Loucy (cell line): ENCODE results near the gene CD2AP.

Experiments used
- H2AFZ ChIP-seq: fragments of 200-600 bp; sonication (generic); 2 replicates; pipeline ENCODE4 v1.6.0; 2016; ENCODE audit warnings: antibody characterized with exemption, mild to moderate bottlenecking, low read length, moderate library complexity
- H3F3A ChIP-seq: fragments of 200-600 bp; 2 replicates; pipeline ENCODE4 v1.6.0; 2016; ENCODE audit warnings: antibody characterized with exemption, low read depth, mild to moderate bottlenecking
- H3K27me3 ChIP-seq: fragments of 200-600 bp; sonication (generic); 2 replicates; pipeline ENCODE4 v1.6.1; 2014; ENCODE audit warnings: low read length, mild to moderate bottlenecking; ENCODE audit not compliant: insufficient read depth, poor library complexity, severe bottlenecking
- H3K36me3 ChIP-seq: fragments of 200-600 bp; sonication (generic); 2 replicates; pipeline ENCODE4 v1.6.1; 2016; ENCODE audit warnings: low read length; ENCODE audit not compliant: insufficient read depth
- H3K4me1 ChIP-seq: fragments of 200-600 bp; sonication (generic); 2 replicates; pipeline ENCODE4 v1.5.1; 2014; ENCODE audit warnings: low read length, mild to moderate bottlenecking; ENCODE audit not compliant: insufficient read depth, poor library complexity, severe bottlenecking
- H3K4me2 ChIP-seq: fragments of 200-600 bp; sonication (generic); 2 replicates; pipeline ENCODE4 v1.6.0; 2014; ENCODE audit warnings: antibody characterized with exemption, low read length, low read depth, mild to moderate bottlenecking; ENCODE audit not compliant: poor library complexity, severe bottlenecking
- H3K4me3 ChIP-seq: fragments of 200-600 bp; sonication (generic); 2 replicates; pipeline ENCODE4 v1.5.1; 2014; ENCODE audit warnings: low read length, mild to moderate bottlenecking, mixed read lengths; ENCODE audit not compliant: poor library complexity, severe bottlenecking
- H3K79me2 ChIP-seq: fragments of 200-600 bp; sonication (generic); 2 replicates; pipeline ENCODE4 v1.6.1; 2014; ENCODE audit warnings: low read length; ENCODE audit not compliant: insufficient read depth
- H3K9ac ChIP-seq: fragments of 200-600 bp; sonication (generic); 2 replicates; pipeline ENCODE4 v1.6.0; 2014; ENCODE audit warnings: mild to moderate bottlenecking, low read depth, low read length, moderate library complexity; ENCODE audit not compliant: poor library complexity, severe bottlenecking
- H3K9me2 ChIP-seq: fragments of 200-600 bp; sonication (generic); replicated peaks from 2 replicates; pipeline ENCODE4 v1.6.1; 2016; ENCODE audit warnings: low read depth, low read length, mixed read lengths
- H3K9me3 ChIP-seq: fragments of 200-600 bp; sonication (generic); 2 replicates; pipeline ENCODE4 v1.6.1; 2014; ENCODE audit warnings: mild to moderate bottlenecking, antibody characterized with exemption, low read length, low read depth; ENCODE audit not compliant: insufficient read depth
- H4K20me1 ChIP-seq: fragments of 200-600 bp; sonication (generic); 2 replicates; pipeline ENCODE4 v1.6.0; 2014; ENCODE audit warnings: antibody characterized with exemption, low read length, mild to moderate bottlenecking; ENCODE audit not compliant: insufficient read depth, poor library complexity, severe bottlenecking
- EZH2phosphoT487 ChIP-seq: fragments of 200-600 bp; IDR thresholded peaks from 2 replicates; pipeline ENCODE4 v1.6.1; 2018; ENCODE audit warnings: antibody characterized with exemption, mild to moderate bottlenecking, moderate library complexity, borderline replicate concordance
- TF ChIP-seq, protein P1 (sequence below): fragments of 200-600 bp; sonication (generic); conservative IDR thresholded peaks from 2 replicates; pipeline ENCODE4 v1.5.1; 2014; ENCODE audit warnings: mild to moderate bottlenecking, antibody characterized with exemption, low read length

The CD2AP gene, protein sequence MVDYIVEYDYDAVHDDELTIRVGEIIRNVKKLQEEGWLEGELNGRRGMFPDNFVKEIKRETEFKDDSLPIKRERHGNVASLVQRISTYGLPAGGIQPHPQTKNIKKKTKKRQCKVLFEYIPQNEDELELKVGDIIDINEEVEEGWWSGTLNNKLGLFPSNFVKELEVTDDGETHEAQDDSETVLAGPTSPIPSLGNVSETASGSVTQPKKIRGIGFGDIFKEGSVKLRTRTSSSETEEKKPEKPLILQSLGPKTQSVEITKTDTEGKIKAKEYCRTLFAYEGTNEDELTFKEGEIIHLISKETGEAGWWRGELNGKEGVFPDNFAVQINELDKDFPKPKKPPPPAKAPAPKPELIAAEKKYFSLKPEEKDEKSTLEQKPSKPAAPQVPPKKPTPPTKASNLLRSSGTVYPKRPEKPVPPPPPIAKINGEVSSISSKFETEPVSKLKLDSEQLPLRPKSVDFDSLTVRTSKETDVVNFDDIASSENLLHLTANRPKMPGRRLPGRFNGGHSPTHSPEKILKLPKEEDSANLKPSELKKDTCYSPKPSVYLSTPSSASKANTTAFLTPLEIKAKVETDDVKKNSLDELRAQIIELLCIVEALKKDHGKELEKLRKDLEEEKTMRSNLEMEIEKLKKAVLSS

DNA sequence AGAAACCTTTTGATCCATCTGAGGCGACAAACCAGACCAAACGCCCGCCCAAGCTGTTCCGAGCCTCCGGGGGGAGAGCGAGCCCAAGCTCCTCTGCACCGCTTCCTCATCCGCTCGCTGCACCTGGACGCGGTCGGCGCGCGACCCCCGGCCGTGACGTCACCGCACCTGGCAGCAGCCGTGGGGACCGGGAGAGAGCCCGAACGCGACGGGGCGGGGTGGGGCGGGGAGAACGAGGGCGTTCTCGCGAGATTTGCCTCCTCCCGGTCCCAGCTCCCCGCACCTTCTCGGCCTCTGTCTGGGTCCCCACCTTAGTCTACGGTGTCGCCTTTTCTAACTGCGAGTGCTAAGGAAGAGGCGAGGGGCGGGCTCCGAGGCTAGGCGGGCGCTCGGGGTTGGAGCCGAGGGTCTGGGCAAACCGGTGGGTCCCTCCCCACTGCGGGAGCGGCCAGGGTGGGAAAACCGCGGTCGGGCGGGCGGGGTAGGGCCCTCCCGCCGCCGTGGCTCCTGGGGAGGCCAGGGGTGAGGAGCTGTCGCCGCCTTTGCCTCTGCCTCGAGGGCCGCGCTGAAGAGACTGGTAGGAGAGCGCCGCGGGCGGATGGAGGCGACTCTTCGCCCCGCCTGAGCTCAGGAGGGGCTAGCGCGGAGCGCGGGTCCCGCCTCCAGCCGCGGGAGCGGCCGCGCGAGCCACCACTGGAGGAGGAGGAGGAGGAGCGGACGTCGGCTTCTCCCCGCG, at the start of gene CD2AP:
Gene CD2AP (plus strand): TSS at position 293 of the 736 bp plus-strand sequence. CDS start 456 bp downstream, outside the sequence.
- Histone ChIP-seq H3K9me3 (no peaks in the 10 kb centered on the region), H3K4me1 (peaks cover 40% of the 10 kb centered on the region), H3K9ac (peak within 1 kb of the TSS; percentile 91), H3K4me3 (peak within 1 kb of the TSS; percentile 90), H3K9me2 (no peaks in the 10 kb centered on the region), H4K20me1 (peaks cover 38% of the 10 kb centered on the region), H3F3A (peaks cover 3% of the 10 kb centered on the region; the same call in 1 of the 2 replicates), H3K79me2 (peaks cover 45% of the 10 kb centered on the region), H2AFZ (peak within 1 kb of the TSS; percentile 92), H3K4me2 (peak within 1 kb of the TSS; percentile 92), H3K36me3 (no peaks in the 10 kb centered on the region), H3K27me3 (no peaks in the 10 kb centered on the region)
- TF ChIP-seq, protein P1, sequence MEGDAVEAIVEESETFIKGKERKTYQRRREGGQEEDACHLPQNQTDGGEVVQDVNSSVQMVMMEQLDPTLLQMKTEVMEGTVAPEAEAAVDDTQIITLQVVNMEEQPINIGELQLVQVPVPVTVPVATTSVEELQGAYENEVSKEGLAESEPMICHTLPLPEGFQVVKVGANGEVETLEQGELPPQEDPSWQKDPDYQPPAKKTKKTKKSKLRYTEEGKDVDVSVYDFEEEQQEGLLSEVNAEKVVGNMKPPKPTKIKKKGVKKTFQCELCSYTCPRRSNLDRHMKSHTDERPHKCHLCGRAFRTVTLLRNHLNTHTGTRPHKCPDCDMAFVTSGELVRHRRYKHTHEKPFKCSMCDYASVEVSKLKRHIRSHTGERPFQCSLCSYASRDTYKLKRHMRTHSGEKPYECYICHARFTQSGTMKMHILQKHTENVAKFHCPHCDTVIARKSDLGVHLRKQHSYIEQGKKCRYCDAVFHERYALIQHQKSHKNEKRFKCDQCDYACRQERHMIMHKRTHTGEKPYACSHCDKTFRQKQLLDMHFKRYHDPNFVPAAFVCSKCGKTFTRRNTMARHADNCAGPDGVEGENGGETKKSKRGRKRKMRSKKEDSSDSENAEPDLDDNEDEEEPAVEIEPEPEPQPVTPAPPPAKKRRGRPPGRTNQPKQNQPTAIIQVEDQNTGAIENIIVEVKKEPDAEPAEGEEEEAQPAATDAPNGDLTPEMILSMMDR = peak; percentile 14; the same call in 1 of the 2 replicates
- no peak for TF ChIP-seq EZH2phosphoT487

DNA sequence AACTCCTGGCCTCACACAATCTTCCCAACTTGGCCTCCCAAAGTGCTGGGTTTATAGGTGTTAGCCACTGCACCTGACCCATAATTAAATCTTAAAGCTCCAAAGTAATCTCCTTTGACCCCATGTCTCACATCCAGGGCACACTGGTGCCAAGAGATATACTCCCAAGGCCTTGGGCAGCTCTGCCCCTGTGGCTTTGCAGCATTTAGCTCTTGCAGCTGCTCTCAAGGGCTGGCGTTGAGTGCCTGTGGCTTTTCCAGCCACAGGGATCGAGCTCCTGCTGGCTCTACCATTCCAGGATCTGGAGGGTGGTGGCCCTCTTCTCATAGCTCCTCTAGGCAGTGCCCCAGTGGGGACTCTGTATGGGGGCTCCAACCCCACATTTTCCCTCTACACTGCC, 49.3 kb upstream of the CD2AP start:
- Histone ChIP-seq H3K4me1 (no peaks in the 10 kb centered on the region), H4K20me1 (no peaks in the 10 kb centered on the region), H3K4me2 (no peak overlapping the region), H3K9ac (no peak overlapping the region), H3F3A (no peaks in the 10 kb centered on the region), H3K9me2 (no peaks in the 10 kb centered on the region), H2AFZ (no peak overlapping the region), H3K27me3 (no peaks in the 10 kb centered on the region), H3K79me2 (no peaks in the 10 kb centered on the region), H3K36me3 (no peaks in the 10 kb centered on the region), H3K9me3 (no peaks in the 10 kb centered on the region), H3K4me3 (no peak overlapping the region)
- TF ChIP-seq, protein P1 = no peak
- no peak for TF ChIP-seq EZH2phosphoT487

DNA sequence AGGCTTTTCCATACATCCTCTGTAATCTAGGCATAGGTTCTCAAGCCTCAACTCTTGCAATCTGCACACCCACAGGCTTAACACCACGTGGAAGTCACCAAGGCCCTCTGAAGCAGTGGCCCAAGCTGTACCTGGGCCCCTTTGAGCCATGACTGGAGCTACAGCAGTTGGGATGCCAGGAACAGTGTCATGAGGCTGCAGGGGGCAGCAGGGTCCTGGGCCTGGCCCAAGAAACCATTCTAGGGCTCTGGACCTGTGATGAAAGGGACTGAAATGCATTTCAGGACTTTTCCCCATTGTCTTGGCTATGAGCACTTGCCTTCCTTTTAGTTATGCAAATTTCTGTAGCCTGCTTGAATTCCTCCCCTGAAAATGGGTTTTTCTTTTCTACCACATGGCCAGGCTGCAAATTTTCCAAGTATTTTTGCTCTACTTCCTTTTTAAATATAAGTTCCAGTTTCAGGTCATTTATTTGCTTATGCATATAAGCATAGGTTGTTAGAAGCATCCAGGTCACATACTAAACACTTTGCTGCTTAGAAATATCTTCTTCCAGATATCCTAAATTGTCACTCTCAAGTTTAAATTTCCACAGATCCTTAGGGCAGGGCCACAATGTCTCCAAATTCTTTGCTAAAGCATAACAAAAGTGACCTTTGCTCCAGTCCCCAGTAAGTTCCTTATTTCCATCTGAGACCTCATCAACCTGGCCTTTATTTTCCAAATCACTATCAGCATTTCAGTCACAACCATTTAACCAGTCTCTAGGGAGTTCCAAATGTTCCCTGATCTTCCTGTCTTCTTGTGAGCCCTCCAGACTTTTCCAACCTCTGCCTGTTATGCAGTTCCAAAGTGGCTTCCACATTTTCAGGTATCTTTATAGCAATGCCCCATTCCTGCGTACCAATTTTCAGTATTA, 48.6 kb upstream of the CD2AP start:
- H2AFZ ChIP-seq = no peak overlapping the region
- no peaks in the 10 kb centered on the region for H3F3A ChIP-seq
- no peaks in the 10 kb centered on the region for H3K9me2 ChIP-seq
- no peak overlapping the region for H3K4me2 ChIP-seq
- H3K79me2 ChIP-seq = no peaks in the 10 kb centered on the region
- no peaks in the 10 kb centered on the region for H3K27me3 ChIP-seq
- TF ChIP-seq, protein P1 = no peak
- TF ChIP-seq EZH2phosphoT487 = no peak
- no peaks in the 10 kb centered on the region for H3K9me3 ChIP-seq
- no peaks in the 10 kb centered on the region for H3K36me3 ChIP-seq
- no peaks in the 10 kb centered on the region for H3K4me1 ChIP-seq
- no peaks in the 10 kb centered on the region for H4K20me1 ChIP-seq
- no peak overlapping the region for H3K9ac ChIP-seq
- no peak overlapping the region for H3K4me3 ChIP-seq
